Right kidney (tissue), 1 donor: ENCODE measurements around the gene MRNIP.
"Not testable (repeated sequence)": the region's sequence is repeated elsewhere in the genome, so short reads cannot be mapped to it uniquely, and the experiment has no call there.

ENCODE experiments used
- DNase-seq: peaks from one replicate; pipeline ENCODE4 v3.0.0-alpha.2; 2016

Gene MRNIP

DNA sequence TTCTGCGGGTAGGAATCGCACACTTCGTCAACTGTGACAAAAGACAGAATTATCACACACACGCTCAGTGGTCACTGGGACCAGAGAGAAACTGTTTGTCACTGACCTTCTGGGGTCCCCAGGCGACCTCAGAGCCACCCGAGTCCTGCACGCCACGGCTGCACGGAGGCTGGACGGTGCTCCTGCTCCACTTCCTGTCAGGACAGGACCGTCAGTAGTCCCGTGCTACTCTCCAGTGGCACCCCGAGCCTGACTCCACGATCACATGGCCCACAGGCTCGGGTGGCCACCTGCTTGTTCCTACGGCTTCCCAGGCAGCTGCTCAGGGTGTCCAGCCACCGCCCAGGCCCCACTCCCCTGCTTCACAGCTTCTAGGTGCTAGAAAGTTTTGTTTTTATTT, 17.9 kb downstream of the MRNIP start:
- no peak for DNase-seq

GRCh38 chr5:179840321-179840720, 18.3 kb downstream of the MRNIP start:
- no peak for DNase-seq

DNA sequence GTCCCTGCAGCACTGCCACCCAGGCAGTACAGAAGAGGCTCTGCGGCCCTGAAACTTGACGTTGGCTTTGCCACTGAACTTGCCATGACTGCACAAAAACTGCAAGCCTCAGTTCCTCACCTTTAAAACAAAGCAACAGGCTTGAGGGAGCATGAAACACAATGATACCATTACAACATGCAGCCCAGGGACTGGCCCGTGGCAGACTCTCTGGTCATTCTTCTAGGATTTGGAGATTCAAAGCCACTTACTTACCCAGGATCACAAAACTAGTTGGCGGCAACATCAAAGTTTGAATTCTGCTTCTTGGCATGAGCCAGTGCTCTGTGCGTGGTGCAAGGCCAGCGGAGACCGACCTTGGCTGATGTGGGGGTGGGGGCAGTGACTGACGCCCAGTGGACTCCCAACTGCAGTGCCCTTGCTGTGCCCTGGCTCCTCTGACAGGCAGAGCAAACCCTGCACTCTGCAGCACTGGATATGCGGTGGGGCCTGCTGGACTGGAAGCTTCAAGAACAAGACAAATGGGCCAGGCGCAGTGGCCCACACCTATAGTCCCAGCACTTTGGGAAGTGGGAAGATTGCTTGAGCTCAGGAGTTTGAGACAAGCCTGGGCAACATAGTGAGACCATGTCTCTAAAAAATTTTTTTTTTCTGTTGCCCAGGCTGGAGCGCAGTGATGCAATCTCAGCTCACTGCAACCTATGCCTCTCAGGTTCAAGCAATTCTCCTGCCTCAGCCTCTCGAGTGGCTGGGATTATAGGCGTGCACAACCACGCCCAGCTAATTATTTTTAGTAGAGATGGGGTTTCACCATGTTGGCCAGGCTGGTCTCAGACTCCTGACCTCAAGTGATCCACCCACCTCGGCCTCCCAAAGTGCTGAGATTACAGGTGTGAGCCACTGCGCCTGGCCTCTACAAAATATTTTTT, 19.0 kb downstream of the MRNIP start:
- DNase-seq = no peak

GRCh38 chr5:179837076-179838011, 21.3 kb downstream of the MRNIP start:
- no peak for DNase-seq

DNA sequence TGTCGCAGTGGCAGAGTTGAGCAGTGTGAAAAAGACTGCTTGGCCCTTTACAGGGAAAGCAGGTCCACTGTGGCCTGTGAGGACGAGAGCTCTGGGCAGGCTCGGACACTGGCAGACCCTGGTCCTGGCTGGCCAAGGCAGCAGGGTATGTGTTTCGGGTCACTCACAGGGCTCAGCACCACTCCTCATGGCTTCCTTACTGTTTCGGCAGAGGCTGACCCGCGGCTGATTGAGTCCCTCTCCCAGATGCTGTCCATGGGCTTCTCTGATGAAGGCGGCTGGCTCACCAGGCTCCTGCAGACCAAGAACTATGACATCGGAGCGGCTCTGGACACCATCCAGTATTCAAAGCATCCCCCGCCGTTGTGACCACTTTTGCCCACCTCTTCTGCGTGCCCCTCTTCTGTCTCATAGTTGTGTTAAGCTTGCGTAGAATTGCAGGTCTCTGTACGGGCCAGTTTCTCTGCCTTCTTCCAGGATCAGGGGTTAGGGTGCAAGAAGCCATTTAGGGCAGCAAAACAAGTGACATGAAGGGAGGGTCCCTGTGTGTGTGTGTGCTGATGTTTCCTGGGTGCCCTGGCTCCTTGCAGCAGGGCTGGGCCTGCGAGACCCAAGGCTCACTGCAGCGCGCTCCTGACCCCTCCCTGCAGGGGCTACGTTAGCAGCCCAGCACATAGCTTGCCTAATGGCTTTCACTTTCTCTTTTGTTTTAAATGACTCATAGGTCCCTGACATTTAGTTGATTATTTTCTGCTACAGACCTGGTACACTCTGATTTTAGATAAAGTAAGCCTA, 22.2 kb downstream of the MRNIP start:
- no peak for DNase-seq

GRCh38 chr5:179834871-179835270, 23.7 kb downstream of the MRNIP start:
- DNase-seq = not testable (repeated sequence)

DNA sequence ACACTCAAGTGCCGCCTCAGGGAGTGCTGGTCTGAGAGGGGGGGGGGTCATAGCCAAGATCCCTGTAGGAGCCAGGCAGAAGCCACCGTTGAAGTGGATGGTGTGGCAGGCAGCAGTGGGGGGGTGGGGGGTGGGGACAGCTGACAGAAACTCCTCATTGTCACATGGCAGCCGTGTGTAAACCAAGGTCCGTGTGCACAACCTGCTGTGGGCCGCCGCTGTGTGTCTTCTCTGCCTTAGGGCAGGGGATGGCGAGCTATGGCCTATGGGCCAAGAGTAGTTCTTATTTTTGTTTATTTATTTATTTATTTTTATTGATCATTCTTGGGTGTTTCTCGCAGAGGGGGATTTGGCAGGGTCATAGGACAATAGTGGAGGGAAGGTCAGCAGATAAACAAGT, 24.5 kb downstream of the MRNIP start:
- DNase-seq = no peak

GRCh38 chr5:179833709-179834070, 24.9 kb downstream of the MRNIP start:
- no peak for DNase-seq

GRCh38 chr5:179833056-179833708, 25.4 kb downstream of the MRNIP start:
- DNase-seq = no peak

DNA sequence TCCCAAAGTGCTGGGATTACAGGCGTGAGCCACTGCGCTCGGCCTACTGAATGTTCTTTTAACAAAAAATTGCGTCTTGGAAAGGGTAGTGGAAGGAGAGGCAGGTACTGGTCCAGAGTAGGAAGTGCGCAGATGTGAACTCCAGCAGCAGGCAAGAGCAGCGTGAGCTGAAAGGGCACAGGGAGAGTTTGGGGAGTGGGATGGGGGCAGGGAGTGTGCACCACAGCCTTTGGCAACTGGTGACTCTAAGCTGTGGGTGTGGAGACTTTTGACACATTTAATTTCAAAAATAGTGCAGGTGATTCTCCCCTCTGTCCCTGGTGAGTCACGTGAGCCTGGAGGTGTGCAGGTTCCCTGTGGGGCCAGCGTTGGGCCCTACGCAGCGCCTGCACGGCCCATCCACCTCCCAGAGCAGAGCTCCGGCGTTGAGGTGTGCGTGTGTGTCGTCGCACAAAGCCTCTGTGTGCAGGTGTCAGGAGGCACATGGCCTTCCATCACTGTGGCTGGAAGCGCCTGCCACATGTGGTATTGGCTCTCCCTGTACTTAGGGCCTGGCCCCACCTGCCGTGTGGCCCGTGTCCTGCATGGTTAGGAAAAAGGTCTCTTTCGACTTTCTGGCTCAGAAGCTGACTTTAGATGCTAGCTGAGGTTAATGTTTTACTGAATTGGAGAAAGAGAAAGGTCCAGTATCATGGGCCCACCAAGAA, 26.4 kb downstream of the MRNIP start:
- DNase-seq = no peak

DNA sequence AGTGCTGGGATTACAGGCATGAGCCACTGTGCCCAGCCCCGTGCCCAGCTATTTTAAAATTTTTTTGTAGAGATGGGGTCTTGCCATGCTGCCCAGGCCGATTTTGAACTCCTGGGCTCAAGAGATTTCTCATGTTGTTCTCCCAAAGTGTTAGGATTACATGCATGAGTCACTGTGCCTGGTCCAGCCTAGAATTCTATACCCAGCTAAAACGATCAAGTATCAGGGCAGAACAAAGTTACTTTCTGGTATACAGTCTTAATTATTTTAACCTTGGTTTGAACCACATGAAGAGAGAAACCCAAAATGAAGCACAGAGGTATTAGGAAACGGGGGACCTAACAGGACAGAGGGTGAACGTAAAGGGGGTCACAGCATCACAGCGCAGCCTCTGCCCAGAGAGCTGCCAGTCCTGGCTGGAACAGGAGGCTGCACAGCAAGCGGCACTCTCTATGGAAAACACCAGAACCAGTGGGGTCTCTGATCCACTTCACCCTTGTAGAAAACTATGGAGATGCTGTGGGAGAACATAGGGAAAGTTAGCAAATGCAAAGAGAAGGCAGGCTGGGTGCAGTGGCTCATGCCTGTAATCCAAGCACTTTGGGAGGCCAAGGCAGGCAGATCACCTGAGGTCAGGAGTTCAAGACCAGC, 27.7 kb downstream of the MRNIP start:
- DNase-seq = no peak

- DNase-seq = no peak
These were observed 28.7 kb downstream of the MRNIP start for GRCh38 chr5:179829732-179830435.

DNA sequence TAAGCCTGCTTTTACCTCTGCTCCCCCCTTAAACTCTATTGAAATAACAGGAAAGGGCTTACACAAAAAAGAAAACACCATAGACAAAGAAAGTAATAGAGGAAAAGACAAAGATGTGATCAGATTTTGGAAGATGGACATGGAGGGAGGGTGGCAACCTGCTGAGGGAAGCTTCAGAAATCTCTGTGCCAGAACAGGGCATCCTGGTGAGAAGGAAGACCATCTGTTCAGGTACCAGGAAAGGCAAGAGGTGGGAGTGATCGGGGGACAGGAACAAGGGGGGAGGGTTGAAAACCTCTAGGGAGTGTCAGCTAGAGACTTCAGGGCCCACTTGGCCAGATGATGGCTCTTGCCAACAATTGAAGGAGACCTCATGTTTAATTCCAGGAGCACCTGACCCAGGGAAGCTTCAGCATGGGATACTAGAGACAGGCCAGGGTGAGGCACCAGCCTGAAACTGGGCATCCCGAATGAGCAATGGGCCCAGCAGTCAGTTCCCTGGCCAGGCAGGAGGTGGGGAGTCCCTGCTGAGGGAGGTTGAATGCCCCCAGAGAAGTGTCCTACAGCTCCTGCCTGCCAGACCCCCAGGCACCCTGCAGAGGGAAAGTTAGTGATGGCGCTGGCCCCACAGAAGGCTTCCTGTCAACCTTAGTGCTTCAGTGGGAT, 29.7 kb downstream of the MRNIP start:
- DNase-seq = no peak

- no peak for DNase-seq
These were observed 30.9 kb downstream of the MRNIP start for GRCh38 chr5:179827680-179828079.

DNA sequence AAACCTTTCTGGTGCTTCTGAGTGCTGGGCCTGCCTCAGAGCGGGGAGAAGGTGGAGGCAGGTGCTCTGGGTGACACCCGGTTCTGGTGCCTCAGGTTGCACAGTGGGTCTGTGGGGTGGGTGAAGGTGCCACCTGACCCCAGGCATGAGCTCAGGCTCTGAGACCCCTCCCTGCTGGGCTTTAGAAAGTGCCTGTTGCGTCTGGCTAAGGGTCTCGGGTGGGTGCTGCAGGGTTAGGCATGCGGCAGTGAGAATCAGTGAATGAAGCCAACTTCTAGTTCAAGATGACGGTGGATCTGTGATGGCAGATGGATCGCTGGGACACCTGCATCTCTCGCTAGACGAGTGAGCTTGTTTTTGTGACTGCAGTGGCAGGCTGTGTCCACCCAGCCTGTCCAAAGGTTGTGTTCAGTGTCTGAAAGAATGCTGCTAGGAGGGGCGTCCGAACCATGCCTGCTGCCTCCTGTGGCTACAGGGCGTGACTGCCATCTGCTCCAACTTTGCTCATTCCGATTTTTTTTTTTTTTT, 32.9 kb downstream of the MRNIP start:
- DNase-seq = no peak

DNA sequence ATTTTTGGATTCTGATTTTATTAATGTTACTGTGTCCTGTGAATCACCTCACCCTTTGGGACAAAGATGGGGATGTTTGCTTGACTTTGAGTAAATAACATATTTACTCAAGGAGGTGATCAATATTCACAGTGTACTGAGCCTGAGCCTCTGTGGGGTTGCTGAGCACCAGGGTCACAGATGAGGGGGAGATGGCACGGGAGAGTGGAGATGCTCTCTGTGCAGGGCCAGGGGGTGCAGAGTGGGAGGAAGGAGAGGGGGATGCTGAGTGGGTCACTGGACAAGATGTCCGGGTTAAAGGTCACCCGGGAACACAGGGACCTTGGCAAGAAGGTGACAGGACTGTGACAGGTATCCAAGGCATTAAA, 33.9 kb downstream of the MRNIP start:
- no peak for DNase-seq

GRCh38 chr5:179823937-179824744, 34.5 kb downstream of the MRNIP start:
- DNase-seq = no peak

GRCh38 chr5:179822444-179822990, 36.1 kb downstream of the MRNIP start:
- no peak for DNase-seq
